ENCODE results near the gene PCBD2. TPM values are rescaled to one million over a fixed set of nuclear protein-coding genes. Genes with fewer than 3 reads are reported as not detected.

The PCBD2 gene
- total and polyA plus RNA-seq, 2 of the 8 experiments (the other 6 are each of a cell fraction or from before 2014, with no cell fraction given): 4.8 to 10.3 TPM

DNA sequence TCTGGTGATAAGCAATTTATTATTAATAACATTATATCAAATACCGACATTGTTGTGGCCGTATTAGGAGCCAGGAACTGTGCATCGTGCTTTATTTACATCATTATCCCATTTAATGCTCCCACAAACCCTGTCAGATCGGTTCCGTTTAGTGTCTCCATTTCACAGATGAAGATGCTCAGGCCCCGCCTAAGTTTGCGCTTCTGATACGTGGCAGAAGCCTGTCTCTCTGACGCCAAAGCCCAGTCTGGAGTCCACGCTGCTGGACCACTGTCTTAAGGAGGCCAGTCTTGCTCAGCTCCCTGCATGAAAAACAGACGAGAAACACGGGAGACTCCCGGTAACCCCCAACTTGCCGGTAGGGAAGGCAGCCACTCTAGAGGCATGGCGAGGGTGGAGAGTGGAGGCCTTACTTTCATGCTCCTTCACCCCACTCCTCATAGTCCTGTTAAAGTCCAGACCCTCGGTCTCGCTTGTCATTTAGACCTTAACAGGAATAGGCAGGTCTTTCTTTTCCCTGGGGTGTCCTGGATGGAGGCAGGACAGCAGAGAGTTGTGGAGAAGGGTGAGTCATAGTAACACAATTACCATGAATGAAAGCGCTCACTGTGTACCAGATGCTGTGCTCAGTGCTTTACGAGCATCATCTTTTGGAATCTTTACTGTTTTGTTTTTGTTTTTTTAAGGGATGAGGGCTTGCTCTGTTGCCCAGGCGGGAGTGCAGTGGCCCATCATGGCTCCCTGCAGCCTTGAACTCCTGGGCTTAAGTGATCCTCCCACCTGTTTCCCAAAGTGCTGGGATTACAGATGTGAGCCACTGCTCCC lies 29.9 kb upstream of the PCBD2 start (continued):
- TF ChIP-seq CHD7 (IDR thresholded peaks at IDR 0.05; ENCODE audit: insufficient replicate concordance, low read length): no peak
- no peak for TF ChIP-seq SIN3A (conservative IDR thresholded peaks at IDR 0.05 in 1 of 2, IDR thresholded peaks at IDR 0.05 in 1 of 2; ENCODE audit: low read depth in 1 of 2, low read length in 2 of 2)
- no peak for TF ChIP-seq PHF8 (conservative IDR thresholded peaks at IDR 0.05; ENCODE audit: low read depth, low read length)
- TF ChIP-seq NANOG (IDR thresholded peaks at IDR 0.05; ENCODE audit: insufficient read depth, low read depth, low read length, poor library complexity, severe bottlenecking): no peak
- TF ChIP-seq, protein P1, sequence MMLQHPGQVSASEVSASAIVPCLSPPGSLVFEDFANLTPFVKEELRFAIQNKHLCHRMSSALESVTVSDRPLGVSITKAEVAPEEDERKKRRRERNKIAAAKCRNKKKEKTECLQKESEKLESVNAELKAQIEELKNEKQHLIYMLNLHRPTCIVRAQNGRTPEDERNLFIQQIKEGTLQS (IDR thresholded peaks at IDR 0.05; ENCODE audit: insufficient read depth, low read depth, low read length): no peak
- no peak for TF ChIP-seq SP4 (IDR thresholded peaks at IDR 0.05; ENCODE audit: low read length)
- TF ChIP-seq HDAC6 (IDR thresholded peaks at IDR 0.05; ENCODE audit: low read depth, low read length): no peak
- TF ChIP-seq YY1 (IDR thresholded peaks at IDR 0.05; ENCODE audit: low read depth, low read length): no peak
- no peak for TF ChIP-seq POLR2A (IDR thresholded peaks at IDR 0.05; ENCODE audit: control extremely low read depth in 1 of 2, low read depth in 2 of 2, low read length in 2 of 2)
